ENCODE data around the gene CDKL2. TPM values are rescaled to one million over a fixed set of nuclear protein-coding genes. Genes with fewer than 3 reads are reported as not detected.

CDKL2 gene
- polyA plus RNA-seq, 1 donor from 2014 or later: 25.7 TPM

- no peaks in the 10 kb centered on the region for H4K20me1 ChIP-seq (ENCODE audit: insufficient read depth)
- no peak overlapping the region for H3K4me3 ChIP-seq (ENCODE audit: low read length)
- H3K79me2 ChIP-seq (replicated peaks; ENCODE audit: insufficient read depth, low read length): no peaks in the 10 kb centered on the region
- H3K9me2 ChIP-seq (ENCODE audit: insufficient read depth, low read length): no peaks in the 10 kb centered on the region
- no peak overlapping the region for H2AFZ ChIP-seq (ENCODE audit: low read depth, low read length)
- TF ChIP-seq RAD21 (conservative IDR thresholded peaks at IDR 0.05) (no peak), MXI1 (conservative IDR thresholded peaks at IDR 0.05; ENCODE audit: poor library complexity, severe bottlenecking) (no peak), TAF1 (IDR thresholded peaks at IDR 0.05; ENCODE audit: low read depth) (no peak), EP300 (conservative IDR thresholded peaks at IDR 0.05; ENCODE audit: poor library complexity, severe bottlenecking) (no peak)
- H3K9me3 ChIP-seq (ENCODE audit: low read length): no peaks in the 10 kb centered on the region
- H3K27me3 ChIP-seq (ENCODE audit: insufficient read depth, low read depth, low read length): no peaks in the 10 kb centered on the region
- no peak overlapping the region for H3K4me2 ChIP-seq (ENCODE audit: low read length)
- H3K9ac ChIP-seq (ENCODE audit: low read length): no peak overlapping the region
- no peak overlapping the region for H3K27ac ChIP-seq (ENCODE audit: low read length)
- H3K36me3 ChIP-seq (ENCODE audit: insufficient read depth, low read length): no peaks in the 10 kb centered on the region
- H3F3A ChIP-seq (ENCODE audit: insufficient read depth, low read length, poor library complexity, severe bottlenecking): no peaks in the 10 kb centered on the region
Observed at GRCh38 chr4:75637827-75638226, 7.5 kb upstream of the CDKL2 start.

GRCh38 chr4:75637176-75637575 is 6.8 kb upstream of the CDKL2 start:
- Histone ChIP-seq H3F3A (ENCODE audit: insufficient read depth, low read length, poor library complexity, severe bottlenecking) (no peaks in the 10 kb centered on the region), H3K36me3 (ENCODE audit: insufficient read depth, low read length) (no peaks in the 10 kb centered on the region), H3K4me2 (ENCODE audit: low read length) (no peak overlapping the region), H4K20me1 (ENCODE audit: insufficient read depth) (no peaks in the 10 kb centered on the region), H3K9me3 (ENCODE audit: low read length) (no peaks in the 10 kb centered on the region), H3K79me2 (replicated peaks; ENCODE audit: insufficient read depth, low read length) (no peaks in the 10 kb centered on the region), H3K9me2 (ENCODE audit: insufficient read depth, low read length) (no peaks in the 10 kb centered on the region), H3K27me3 (ENCODE audit: insufficient read depth, low read depth, low read length) (no peaks in the 10 kb centered on the region), H2AFZ (ENCODE audit: low read depth, low read length) (no peak overlapping the region), H3K9ac (ENCODE audit: low read length) (no peak overlapping the region), H3K27ac (ENCODE audit: low read length) (no peak overlapping the region), H3K4me3 (ENCODE audit: low read length) (no peak overlapping the region)
- no peak for TF ChIP-seq EZH2 (IDR thresholded peaks at IDR 0.05; ENCODE audit: borderline replicate concordance, insufficient read depth, low read length, poor library complexity, severe bottlenecking)
- TF ChIP-seq RAD21 (conservative IDR thresholded peaks at IDR 0.05): no peak
- no peak for TF ChIP-seq POLR2AphosphoS5 (IDR thresholded peaks at IDR 0.05)
- no peak for TF ChIP-seq REST (IDR thresholded peaks at IDR 0.05; ENCODE audit: borderline replicate concordance)
- TF ChIP-seq TAF1 (IDR thresholded peaks at IDR 0.05; ENCODE audit: low read depth): no peak
- TF ChIP-seq CTCF (IDR thresholded peaks at IDR 0.05; ENCODE audit: poor library complexity, severe bottlenecking): no peak
- TF ChIP-seq SMC3 (conservative IDR thresholded peaks at IDR 0.05; ENCODE audit: poor library complexity): no peak
- TF ChIP-seq EP300 (conservative IDR thresholded peaks at IDR 0.05; ENCODE audit: poor library complexity, severe bottlenecking): no peak
- no peak for TF ChIP-seq MXI1 (conservative IDR thresholded peaks at IDR 0.05; ENCODE audit: poor library complexity, severe bottlenecking)

All from neural cell (in vitro differentiated cells).